ENCODE data around the gene SPECC1.
"Not testable (repeated sequence)": the region's sequence is repeated elsewhere in the genome, so short reads cannot be mapped to it uniquely, and the experiment has no call there.

The SPECC1 gene

GRCh38 chr17:20097330-20097729 lies 88.2 kb downstream of the SPECC1 start:
- DNase-seq, result no peak

- DNase-seq, result no peak
Observed at GRCh38 chr17:20098314-20098713, 89.2 kb downstream of the SPECC1 start.

GRCh38 chr17:20100806-20101205 lies 91.6 kb downstream of the SPECC1 start:
- DNase-seq, result not testable (repeated sequence)

- no peak for DNase-seq
Observed at GRCh38 chr17:20103454-20104446, 94.6 kb downstream of the SPECC1 start.

GRCh38 chr17:20105539-20106280 lies 96.6 kb downstream of the SPECC1 start:
- DNase-seq, result no peak

GRCh38 chr17:20106446-20106845 lies 97.3 kb downstream of the SPECC1 start:
- DNase-seq, result not testable (repeated sequence)

GRCh38 chr17:20109076-20109475 lies 99.9 kb downstream of the SPECC1 start:
- no peak for DNase-seq

- DNase-seq, result no peak
Observed at GRCh38 chr17:20111538-20111937, 102.4 kb downstream of the SPECC1 start.

GRCh38 chr17:20114466-20114865 lies 105.3 kb downstream of the SPECC1 start:
- no peak for DNase-seq

GRCh38 chr17:20116683-20117309 lies 107.6 kb downstream of the SPECC1 start:
- DNase-seq, result peak in 1 of 2 donors; percentile 52

- DNase-seq, result no peak
Observed at GRCh38 chr17:20118280-20118679, 109.1 kb downstream of the SPECC1 start.

GRCh38 chr17:20120836-20121235 lies 111.7 kb downstream of the SPECC1 start:
- no peak for DNase-seq

GRCh38 chr17:20121359-20122253 lies 112.4 kb downstream of the SPECC1 start:
- peak; percentile 6 to 15 for DNase-seq

GRCh38 chr17:20122254-20122879 lies 113.2 kb downstream of the SPECC1 start:
- no peak for DNase-seq

- no peak for DNase-seq
Observed at GRCh38 chr17:20123209-20123608, 114.0 kb downstream of the SPECC1 start.

- DNase-seq, result no peak
Observed at GRCh38 chr17:20125724-20126123, 116.6 kb downstream of the SPECC1 start.

GRCh38 chr17:20127360-20128035 lies 118.3 kb downstream of the SPECC1 start:
- DNase-seq, result no peak

GRCh38 chr17:20128036-20128667 lies 119.0 kb downstream of the SPECC1 start:
- no peak for DNase-seq

- no peak for DNase-seq
Observed at GRCh38 chr17:20133517-20133916, 124.4 kb downstream of the SPECC1 start.

GRCh38 chr17:20141198-20141972 lies 132.2 kb downstream of the SPECC1 start:
- no peak for DNase-seq
